NCI-H524 treated with DMSO at 0.1 percent for 48 hours (cell line): Measurements from ENCODE around the gene NEBL.

ENCODE experiments used
- DNase-seq: peaks from one replicate; lab custom pipeline; 2025; lab: John Stamatoyannopoulos, UW

NEBL gene

DNA sequence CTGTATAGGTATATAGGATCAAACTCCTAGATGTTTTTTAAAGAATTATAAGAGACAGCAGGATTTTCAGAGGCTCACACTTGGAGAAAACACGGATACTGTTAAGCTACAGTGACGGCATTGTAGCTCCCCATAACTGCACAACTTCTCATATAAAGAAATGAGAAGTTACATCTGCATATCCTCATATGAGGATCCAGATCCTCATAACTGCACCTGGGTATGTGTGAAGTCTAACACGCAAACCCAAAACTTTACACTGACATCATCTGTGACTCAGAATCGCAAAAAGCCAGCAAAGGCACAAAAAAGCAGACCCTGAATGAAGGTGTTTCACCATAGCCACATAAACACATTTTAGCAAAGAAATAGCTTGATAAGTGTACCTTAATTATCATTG lies 34.1 kb downstream of the NEBL start:
- no peak for DNase-seq

DNA sequence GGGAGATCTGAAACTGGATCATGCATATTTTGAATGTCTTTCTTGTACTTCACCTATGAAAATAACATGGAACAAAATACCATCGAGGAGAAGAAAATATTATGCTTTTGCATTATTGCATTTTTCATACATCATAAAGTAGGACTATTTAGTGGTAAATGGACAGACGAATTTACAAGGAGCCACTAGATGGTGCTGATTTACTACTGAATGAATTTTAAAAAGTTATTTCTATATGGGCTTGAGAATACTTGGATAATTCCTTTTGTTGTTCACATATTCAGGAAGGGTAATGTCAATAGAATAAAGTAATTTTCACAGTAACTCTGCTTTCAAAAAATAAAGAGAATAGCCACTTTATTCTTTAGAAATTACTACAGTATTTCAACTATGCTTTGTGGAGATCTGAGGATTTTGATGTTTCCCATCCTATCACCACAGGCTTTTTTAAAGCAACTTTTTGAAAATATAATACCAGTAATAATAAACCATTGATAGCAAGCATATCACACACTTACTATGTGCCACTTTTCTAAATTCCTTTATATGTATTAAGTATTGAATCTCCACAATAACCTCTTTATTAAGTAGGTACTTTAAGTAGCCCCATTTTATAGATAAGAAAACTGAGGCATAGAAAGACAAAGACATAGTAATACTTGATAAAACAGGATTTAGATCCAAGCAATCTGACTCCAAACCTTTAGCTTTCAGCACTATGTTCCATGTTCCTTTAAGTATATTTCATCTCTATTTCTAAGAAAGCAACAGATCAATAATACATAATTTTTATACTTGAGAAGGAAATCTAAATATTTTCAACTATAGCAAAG lies 38.6 kb downstream of the NEBL start:
- DNase-seq, result no peak

- no peak for DNase-seq
Observed at GRCh38 chr10:20856484-20856883, 40.6 kb downstream of the NEBL start.

GRCh38 chr10:20855398-20856038 lies 41.6 kb downstream of the NEBL start:
- DNase-seq, result no peak

GRCh38 chr10:20853276-20853675 lies 43.8 kb downstream of the NEBL start:
- no peak for DNase-seq

DNA sequence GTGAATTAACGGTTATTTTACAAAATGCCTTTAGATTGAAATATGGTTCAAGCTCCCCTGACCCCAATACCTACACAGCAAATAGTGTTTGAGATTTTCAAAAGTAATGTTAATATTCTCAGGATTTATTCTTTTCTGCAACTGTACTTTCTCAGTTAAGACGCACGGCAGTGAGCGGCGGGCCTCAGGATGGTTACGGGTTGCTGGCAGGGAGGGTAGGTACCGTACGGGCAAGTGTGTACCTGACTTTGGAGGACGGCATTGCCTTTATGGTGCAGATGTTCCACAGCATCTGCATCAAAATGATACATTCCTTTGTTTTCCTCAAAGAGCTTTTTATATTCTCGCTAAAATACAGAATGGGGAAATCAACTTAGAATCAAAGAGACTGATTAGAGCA lies 44.8 kb downstream of the NEBL start:
- DNase-seq, result no peak

DNA sequence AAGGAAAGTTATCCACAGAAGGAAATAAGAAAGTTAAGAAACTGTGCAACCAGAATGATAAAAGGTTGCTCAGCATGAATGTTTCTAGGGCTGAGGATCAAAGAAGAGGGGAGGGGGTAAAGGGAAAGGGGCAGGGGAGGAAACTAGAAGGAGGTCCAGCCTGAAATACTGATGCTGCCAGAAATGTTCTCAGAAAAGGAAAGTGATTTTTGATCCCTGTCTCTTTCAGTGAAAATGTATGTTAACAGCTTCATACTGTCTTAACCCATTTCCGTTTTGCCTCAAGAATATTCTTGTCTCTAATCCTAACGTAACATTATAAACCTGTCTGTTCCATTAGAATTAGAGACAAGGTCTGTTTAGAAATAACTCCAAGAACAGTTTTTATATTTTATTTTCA lies 49.6 kb downstream of the NEBL start:
- DNase-seq, result no peak

- no peak for DNase-seq
Observed at GRCh38 chr10:20846263-20846662, 50.8 kb downstream of the NEBL start.

DNA sequence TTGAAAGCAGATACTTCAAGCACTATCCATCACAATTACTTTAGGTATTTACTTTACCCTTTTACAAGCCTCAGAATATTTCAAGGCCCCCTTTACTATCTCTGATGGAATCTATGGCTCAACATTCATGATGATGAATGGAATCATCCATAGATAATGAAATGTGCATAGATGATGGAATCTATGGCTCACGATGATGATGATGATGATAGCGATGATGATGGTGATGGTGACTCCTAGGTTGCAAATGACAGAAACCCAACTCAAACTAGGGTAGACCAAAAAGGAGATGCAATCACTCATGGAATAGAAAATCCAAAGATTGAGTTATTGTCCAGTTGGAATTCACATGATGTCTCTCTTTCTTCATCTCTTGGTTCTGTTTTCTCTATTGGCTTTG lies 55.7 kb downstream of the NEBL start:
- no peak for DNase-seq

- no peak for DNase-seq
Observed at GRCh38 chr10:20839910-20840309, 57.2 kb downstream of the NEBL start.

DNA sequence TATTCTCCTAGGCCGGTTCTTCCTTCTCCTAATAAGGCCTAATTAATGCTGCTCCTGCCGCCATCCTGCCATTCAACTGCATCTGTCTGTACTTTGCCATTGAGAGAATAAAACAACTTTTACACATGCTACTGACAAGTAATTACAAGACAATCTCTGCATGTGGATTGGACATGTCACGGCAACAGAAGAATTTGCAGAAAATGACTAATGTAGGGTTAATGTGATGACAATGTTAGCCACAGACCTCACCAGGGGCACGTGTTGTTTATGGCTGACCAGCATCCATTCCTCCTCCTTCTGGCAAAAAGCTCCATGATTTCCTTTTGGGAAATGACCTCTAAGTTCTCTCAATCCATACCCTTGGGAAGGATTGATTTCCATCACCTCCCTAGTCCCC lies 58.0 kb downstream of the NEBL start:
- DNase-seq, result no peak

GRCh38 chr10:20836401-20836800 lies 60.7 kb downstream of the NEBL start:
- no peak for DNase-seq

DNA sequence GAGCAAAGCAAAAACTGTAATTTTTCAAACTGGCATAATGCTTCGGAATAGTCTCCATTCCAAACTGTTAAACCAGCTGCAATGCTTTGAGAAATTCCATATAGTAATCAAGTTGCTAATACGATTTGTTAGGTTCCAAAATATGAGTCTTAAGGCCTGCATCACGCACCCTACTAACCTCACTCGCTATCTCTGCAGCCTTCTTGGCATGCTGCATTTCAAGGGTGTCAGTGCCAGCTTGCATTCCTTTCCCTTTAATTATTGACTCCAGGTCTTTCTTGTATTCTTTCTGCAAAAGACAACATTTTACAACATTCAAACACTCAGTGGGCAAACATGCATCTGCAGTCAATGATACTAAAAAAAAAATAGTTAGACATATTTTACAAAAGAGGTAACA lies 61.8 kb downstream of the NEBL start:
- DNase-seq, result no peak

DNA sequence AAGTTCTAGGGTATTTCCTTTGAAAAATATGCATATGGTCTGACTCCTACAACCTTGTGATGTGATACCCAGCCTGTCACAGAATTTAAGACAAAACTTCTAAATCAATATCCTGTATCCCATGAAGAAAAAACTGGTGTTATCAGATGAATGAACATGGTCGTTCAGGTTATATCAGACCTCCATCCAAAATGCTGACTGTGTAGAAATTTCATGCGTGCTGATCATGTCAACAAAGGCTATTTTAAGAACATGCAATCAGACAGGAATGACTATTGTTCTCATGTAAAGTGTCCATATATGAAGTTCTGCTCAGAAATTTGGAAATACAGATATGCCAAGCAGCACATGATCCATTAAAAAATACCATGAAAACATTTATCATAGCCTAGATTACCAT lies 62.3 kb downstream of the NEBL start:
- DNase-seq, result no peak

DNA sequence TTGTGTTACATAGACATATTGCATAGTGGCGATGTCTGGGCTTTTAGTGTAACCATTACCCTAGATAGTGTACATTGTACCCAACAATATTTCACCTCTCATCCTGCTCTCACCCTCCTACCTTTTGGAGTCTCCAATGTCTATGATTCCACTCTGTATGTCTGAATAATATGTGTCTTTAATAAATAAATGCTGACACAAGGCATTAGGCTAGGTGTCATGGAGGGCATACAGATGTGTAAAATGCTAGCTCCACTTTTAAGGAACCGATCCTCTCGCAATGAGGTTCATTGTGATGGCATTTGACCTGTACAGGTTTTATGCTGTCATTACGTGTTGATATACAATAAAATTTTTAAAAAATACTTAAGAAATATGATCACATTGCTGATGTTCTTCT lies 74.3 kb downstream of the NEBL start:
- no peak for DNase-seq

DNA sequence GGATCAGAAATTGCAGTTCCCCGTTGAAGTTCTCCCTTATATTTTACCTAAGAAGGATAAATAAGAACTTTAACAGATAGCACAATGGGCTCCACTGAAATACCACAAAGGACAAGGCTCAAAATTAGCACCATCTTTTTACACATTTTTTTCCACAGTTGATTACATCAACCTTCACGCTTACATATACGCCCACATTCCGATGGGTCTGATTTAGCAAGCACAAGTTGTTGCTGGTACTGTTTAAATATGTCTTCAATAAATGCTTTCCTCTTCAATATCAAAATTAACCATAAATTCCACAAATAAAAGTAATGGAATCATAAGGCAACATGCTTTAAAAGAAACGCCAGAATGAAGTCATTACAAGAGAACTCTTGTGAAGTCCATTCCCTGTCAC lies 79.5 kb downstream of the NEBL start:
- DNase-seq, result no peak

GRCh38 chr10:20817116-20817515 lies 80.0 kb downstream of the NEBL start:
- no peak for DNase-seq

DNA sequence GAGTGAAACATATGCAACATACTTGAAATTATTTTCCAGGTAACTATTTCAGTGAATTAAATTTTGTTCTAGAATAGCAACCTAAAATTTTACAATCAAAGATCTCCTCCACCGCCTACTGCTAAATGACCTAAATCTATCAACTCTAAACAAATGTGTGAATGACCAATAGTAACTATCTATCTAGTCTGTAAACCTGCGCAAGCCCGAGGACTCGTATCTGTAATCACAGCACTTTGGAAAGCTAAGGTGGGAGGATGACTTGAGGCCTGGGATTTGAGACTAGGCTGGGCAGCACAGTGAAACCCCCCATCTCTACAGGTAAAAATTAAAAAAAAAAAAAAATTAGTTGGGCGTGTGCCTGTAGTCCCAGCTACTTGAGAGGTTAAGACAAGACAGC lies 83.0 kb downstream of the NEBL start:
- no peak for DNase-seq

- no peak for DNase-seq
Observed at GRCh38 chr10:20811131-20811530, 86.0 kb downstream of the NEBL start.

- DNase-seq, result no peak
Observed at GRCh38 chr10:20809631-20810030, 87.5 kb downstream of the NEBL start.

- DNase-seq, result no peak
Observed at GRCh38 chr10:20806487-20806886, 90.6 kb downstream of the NEBL start.

- no peak for DNase-seq
Observed at GRCh38 chr10:20797290-20797689, 99.8 kb downstream of the NEBL start.

GRCh38 chr10:20795391-20795790 lies 101.7 kb downstream of the NEBL start:
- no peak for DNase-seq

DNA sequence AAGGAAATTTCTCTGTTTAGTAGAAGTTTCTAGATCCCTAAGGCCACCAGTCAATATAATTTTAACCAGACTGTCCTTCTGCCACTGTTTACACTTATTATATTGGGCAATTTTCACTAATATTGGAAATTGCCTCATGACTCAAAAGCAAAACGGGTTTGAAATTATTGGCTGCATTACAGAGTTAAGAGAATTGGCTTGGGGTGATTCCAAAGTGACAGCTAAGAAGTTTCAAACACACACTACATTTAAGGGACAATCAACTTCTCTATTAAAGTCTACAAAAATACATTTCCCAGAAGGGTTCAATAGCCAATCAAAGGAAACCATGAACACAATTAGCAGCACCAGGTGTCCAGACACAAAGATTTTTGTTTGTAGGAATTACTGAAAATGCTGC lies 111.9 kb downstream of the NEBL start:
- DNase-seq, result no peak
